Inflammatory macrophage treated with lipopolysaccharide for 1 hour (primary cell): ENCODE measurements around the gene MOV10L1.

Source experiments
- DNase-seq, 2 donors: peaks; one replicate each; pipeline ENCODE4 v3.0.0-alpha.2; 2020 to 2022

Gene MOV10L1

DNA sequence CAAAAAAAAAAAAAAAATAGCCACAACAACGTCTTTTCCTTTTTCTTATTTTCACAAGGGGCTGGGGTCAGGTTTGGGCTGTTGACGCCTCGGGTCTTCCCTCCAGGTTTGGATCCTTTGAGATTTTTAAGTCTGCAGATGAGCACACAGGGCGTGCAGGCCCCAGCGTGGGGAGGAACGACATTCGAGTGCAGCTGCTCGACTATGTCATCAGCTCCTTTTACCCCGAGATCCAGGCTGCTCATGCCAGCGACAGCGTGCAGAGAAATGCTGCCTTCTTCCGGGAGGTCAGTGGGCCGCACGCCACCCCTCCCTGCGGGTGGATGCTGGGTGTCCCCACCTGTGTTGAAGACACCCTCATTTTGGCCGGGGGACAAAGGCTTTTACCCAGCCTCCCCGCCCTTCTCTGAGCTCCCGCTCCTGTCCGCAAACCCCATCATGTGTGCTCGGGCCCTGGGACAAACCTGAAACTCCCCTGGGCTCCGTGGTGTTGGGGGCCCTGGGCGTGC lies 118.7 kb downstream of the MOV10L1 start:
- no peak for DNase-seq

DNA sequence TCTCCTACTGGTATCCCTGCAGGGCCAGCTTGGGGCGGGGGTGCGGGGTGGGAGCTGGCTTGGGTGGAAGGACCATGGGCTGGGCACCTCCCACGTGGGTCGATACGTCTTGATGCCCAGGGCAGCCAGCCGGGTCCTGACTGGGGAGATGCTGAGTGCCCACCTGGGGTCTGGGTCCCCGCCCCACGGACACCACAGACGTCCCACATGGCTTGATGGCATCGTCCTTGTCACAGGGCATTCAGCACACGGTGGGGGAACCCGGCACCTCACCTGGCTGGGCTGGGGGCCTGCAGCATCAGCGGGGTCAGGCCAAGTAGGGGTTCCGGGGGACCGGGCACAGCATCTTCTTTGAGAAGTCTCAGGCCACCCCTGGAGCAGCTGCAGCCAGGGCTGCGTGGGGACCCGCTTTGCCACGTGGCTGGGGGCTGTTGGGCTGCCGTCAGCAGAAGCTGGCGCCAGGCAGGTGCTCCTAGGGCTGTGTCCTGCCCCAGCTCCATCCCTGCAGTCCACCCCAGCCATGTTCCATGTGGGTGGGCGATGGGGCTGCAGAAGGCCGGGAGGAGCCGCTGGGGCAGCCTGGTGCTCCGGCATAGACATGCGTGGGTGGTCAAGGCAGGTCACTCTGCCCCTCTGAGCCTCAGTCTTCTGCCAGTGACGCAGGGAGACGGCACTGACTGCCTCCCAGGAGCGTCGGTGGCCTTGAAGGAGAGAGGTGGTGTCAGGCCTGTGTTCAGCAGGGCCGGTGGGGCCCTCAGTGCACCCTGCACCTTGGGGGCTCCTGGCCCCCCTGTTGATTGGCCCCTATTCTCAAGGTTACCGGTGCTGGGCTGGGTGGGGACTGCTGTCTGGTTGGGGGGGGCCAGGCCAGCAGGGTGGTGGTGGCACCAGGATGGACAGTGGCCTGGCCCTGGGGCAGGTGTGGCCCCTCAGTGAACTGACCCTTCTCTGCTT lies 119.4 kb downstream of the MOV10L1 start:
- no peak for DNase-seq

DNA sequence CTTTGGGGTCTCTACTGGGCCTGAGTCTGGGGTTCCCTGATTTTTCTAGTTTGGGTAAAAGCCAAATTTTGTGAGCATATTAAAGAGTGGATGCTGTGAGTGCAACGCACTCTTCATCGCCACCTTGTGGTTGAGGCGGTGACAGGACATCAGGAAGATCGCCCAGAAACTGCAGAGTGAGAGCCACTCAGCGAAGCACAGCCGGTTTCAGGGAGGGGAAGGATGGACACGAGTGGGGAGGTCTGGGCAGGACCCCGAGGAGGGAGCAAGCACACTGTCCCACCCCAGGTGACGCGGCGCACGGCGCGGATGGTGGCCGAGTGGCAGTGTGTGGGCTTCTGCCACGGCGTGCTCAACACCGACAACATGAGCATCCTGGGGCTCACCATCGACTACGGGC lies 120.1 kb downstream of the MOV10L1 start:
- DNase-seq = peak in 1 of 2 donors; percentile 81

DNA sequence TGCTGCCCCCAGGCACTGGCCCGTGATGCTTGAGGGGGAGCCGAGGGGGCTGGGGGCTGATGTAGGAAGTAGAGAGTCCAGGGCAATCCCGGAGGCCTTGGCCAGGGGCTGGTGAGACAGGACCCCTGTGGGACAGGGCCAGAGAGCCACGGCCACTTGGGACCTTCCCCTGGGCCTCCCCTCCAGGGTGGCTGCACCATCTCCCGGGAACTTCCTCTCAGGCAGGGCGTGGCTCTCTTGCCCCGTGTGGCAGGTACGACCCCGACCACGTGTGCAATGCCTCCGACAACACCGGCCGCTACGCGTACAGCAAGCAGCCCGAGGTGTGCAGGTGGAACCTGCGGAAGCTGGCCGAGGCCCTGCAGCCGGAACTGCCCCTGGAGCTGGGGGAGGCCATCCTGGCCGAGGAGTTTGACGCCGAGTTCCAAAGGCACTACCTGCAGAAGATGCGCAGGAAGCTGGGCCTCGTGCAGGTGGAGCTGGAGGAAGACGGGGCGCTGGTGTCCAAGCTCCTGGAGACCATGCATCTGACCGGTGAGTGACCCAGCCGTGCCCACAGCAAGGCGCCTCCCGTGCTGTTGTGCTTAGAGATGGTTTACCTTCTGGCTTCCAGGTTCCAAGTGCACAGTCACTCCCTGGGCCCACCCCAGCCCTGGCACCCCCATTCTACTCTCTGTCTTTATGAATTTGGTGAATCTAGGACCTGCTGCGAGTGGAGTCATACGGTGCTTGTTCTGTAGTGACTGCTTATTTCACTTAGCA lies 120.8 kb downstream of the MOV10L1 start:
- DNase-seq = no peak

DNA sequence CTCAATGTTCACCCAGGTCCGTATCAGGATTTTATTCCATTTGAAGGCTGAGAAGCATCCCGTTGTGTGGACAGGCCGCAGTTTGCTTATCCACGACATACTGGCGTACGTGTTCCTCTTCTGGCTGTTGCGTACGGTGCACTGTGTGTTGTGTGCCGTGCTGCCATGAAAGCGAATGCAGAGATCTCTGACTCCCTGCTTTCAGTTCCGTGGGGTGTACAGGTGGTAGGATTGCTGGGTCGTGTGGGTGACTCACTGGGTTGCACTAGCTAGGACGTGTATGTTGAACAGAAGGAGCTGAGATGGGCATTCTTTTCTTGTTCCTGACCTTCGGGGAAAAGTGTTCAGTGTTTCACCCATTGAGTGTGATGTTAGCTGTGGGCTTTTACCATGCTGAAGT lies 121.3 kb downstream of the MOV10L1 start:
- no peak for DNase-seq
